Ishikawa (cell line): ENCODE data around the gene JAG2.

Source experiments
- CEBPB ChIP-seq: IDR thresholded peaks from 2 replicates; pipeline ENCODE4 v1.6.1; 2012
- CREB1 ChIP-seq: IDR thresholded peaks from 2 replicates; pipeline ENCODE4 v1.6.1; 2012; ENCODE audit warnings: low read depth
- EGR1 ChIP-seq: IDR thresholded peaks from 2 replicates; pipeline ENCODE4 v1.6.1; 2012
- EP300 ChIP-seq: IDR thresholded peaks from 2 replicates; pipeline ENCODE4 v1.6.1; 2012; ENCODE audit warnings: borderline replicate concordance
- FOXM1 ChIP-seq: IDR thresholded peaks from 2 replicates; pipeline ENCODE4 v1.6.1; 2012; ENCODE audit warnings: low read depth, borderline replicate concordance
- NFIC ChIP-seq: IDR thresholded peaks from 2 replicates; pipeline ENCODE4 v1.6.1; 2012
- RAD21 ChIP-seq: IDR thresholded peaks from 2 replicates; pipeline ENCODE4 v1.6.1; 2012; ENCODE audit warnings: low read depth
- TAF1 ChIP-seq: IDR thresholded peaks from 2 replicates; pipeline ENCODE4 v1.6.1; 2012; ENCODE audit warnings: low read depth, mild to moderate bottlenecking
- TCF12 ChIP-seq: IDR thresholded peaks from 2 replicates; pipeline ENCODE4 v1.6.1; 2012; ENCODE audit warnings: low read depth
- TEAD4 ChIP-seq: IDR thresholded peaks from 2 replicates; pipeline ENCODE4 v1.6.1; 2012
- YY1 ChIP-seq: IDR thresholded peaks from 2 replicates; pipeline ENCODE4 v1.6.1; 2012; ENCODE audit warnings: low read depth
- ZBTB7A ChIP-seq: IDR thresholded peaks from 2 replicates; pipeline ENCODE4 v1.6.1; 2012; ENCODE audit warnings: low read depth
- TF ChIP-seq, protein P1 (sequence below): IDR thresholded peaks from 2 replicates; pipeline ENCODE4 v1.6.1; 2012
- TF ChIP-seq, protein P2 (sequence below): IDR thresholded peaks from 2 replicates; pipeline ENCODE4 v1.6.1; 2012
- TF ChIP-seq, protein P3 (sequence below): IDR thresholded peaks from 2 replicates; pipeline ENCODE4 v1.6.1; 2012; ENCODE audit warnings: low read depth, mild to moderate bottlenecking

Gene JAG2

DNA sequence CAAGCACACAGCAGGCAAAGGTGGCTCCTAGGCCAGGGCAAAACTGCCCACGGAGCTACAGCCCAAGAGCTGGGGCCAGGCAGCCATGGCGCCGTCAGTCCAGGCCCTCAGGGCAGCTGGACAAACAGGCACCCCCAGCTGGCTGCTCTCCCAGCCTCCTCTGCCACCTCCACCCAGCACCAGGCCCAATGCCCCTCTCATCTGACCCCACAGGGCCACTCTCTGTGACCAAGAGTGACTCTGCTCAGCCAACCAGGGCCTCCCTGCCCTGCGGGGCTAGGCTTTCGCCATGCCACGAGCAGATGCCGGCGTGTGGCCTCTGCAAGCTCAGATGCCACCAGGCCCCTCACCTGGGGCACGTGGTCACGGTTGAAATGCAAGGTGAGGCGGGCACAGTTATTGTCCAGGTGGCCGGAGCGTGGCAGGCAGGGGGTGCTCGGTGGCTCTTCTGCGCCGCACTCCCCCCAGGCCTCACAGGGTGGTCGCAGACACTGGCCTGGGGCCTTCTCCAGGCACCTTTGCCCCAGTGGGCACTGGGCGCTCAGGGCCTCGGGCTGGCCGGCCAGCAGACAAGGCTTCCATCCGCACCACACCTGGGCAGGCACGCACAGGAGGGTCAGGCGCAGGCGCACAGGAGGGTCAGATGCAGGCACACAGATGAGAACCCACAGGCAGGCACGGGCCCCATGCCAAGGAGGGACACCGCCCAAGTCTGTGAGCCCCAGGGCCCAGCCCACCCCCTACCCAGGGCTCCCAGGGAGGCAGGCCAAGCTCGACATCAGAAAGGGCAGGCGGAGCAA, 23.0 kb downstream of the JAG2 start:
- TF ChIP-seq EGR1 = no peak
- TF ChIP-seq, protein P1, sequence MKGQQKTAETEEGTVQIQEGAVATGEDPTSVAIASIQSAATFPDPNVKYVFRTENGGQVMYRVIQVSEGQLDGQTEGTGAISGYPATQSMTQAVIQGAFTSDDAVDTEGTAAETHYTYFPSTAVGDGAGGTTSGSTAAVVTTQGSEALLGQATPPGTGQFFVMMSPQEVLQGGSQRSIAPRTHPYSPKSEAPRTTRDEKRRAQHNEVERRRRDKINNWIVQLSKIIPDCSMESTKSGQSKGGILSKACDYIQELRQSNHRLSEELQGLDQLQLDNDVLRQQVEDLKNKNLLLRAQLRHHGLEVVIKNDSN = no peak
- TF ChIP-seq EP300 = no peak
- TF ChIP-seq CEBPB = no peak
- no peak for TF ChIP-seq ZBTB7A
- TF ChIP-seq CREB1 = no peak
- TF ChIP-seq, protein P2, sequence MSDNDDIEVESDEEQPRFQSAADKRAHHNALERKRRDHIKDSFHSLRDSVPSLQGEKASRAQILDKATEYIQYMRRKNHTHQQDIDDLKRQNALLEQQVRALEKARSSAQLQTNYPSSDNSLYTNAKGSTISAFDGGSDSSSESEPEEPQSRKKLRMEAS = no peak
- no peak for TF ChIP-seq TAF1
- TF ChIP-seq TCF12 = no peak
- no peak for TF ChIP-seq TEAD4
- TF ChIP-seq YY1 = no peak
- no peak for TF ChIP-seq NFIC
- TF ChIP-seq RAD21 = no peak
- TF ChIP-seq, protein P3, sequence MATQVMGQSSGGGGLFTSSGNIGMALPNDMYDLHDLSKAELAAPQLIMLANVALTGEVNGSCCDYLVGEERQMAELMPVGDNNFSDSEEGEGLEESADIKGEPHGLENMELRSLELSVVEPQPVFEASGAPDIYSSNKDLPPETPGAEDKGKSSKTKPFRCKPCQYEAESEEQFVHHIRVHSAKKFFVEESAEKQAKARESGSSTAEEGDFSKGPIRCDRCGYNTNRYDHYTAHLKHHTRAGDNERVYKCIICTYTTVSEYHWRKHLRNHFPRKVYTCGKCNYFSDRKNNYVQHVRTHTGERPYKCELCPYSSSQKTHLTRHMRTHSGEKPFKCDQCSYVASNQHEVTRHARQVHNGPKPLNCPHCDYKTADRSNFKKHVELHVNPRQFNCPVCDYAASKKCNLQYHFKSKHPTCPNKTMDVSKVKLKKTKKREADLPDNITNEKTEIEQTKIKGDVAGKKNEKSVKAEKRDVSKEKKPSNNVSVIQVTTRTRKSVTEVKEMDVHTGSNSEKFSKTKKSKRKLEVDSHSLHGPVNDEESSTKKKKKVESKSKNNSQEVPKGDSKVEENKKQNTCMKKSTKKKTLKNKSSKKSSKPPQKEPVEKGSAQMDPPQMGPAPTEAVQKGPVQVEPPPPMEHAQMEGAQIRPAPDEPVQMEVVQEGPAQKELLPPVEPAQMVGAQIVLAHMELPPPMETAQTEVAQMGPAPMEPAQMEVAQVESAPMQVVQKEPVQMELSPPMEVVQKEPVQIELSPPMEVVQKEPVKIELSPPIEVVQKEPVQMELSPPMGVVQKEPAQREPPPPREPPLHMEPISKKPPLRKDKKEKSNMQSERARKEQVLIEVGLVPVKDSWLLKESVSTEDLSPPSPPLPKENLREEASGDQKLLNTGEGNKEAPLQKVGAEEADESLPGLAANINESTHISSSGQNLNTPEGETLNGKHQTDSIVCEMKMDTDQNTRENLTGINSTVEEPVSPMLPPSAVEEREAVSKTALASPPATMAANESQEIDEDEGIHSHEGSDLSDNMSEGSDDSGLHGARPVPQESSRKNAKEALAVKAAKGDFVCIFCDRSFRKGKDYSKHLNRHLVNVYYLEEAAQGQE = no peak

DNA sequence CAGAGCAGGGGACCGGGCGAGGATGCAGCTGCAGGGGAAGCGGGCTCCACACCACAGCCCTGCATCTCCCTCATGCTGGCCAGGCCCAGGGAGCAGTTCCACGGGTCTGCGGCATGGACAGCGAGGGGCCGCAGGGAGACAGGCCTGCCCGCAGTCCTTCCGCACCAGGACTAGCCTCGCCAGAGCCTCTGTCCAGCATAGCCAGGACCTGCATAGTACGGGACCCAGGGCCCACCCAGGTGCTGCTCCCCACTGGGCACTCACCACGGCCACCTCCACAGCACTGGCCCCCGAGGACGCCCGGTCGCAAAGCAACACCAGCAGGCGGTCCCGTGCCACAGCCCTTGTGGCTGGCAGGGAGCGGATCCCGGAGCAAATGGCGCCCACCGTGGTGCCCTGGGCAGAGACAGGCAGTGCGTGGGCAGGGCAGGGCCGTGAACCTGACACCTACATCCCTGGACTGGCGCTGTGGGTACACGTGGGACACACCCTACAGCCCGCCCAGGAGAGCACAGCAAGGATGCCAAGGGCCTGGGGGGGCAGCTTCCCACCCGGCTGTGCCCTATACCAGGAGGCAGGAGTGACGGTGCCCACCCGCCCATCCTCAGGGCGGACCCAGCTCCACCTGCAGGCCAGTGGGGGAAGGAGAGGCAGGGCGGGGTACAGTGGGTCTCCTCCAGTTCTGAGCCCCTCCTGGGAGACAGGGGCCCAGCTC, 23.8 kb downstream of the JAG2 start:
- TF ChIP-seq TEAD4 = no peak
- TF ChIP-seq, protein P1 = no peak
- TF ChIP-seq TCF12 = no peak
- TF ChIP-seq EP300 = no peak
- TF ChIP-seq, protein P2 = no peak
- no peak for TF ChIP-seq CREB1
- TF ChIP-seq FOXM1 = no peak
- no peak for TF ChIP-seq YY1
- no peak for TF ChIP-seq TAF1
- no peak for TF ChIP-seq EGR1
- TF ChIP-seq RAD21 = no peak
- TF ChIP-seq, protein P3 = no peak

DNA sequence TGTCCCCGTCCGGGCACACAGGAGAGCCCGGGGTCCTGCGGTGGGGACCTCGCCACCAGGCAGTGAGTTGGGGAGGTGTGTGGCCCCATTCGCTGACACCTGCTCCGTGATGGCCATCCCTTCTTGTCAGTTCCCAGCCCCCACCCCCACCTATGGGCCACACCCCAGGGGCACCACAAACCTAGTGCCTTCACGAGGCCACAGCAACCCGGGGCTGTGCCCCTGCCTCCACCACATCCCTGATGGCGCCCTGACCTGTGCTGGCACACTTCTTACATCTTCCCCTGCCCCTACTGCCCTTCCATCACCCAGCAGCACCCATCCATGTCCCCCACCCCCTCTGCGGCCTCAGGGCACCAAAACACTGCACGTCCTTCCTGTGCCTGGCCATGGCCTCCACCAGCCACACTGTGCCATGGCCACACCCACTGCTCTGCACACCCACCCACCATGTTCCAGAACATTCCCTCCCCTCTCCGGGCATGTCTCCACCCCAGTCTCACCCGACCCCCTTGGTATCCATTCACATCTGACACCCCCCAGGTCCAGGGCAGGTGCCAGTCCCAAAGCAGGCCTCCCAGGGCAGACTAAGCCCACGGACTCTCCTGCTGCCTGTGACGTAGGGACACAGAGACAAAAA, 24.4 kb downstream of the JAG2 start:
- TF ChIP-seq CREB1 (no peak), YY1 (no peak), FOXM1 (no peak), TAF1 (no peak), EP300 (no peak), EGR1 (no peak), ZBTB7A (no peak), CEBPB (no peak), TEAD4 (no peak), TCF12 (no peak), RAD21 (no peak), NFIC (no peak)
- TF ChIP-seq, protein P1 = no peak
- TF ChIP-seq, protein P2 = no peak
- TF ChIP-seq, protein P3 = no peak
